ENCODE results near the gene CALCB. TPM values are rescaled to one million over a fixed set of nuclear protein-coding genes. Genes with fewer than 3 reads are reported as not detected.

CALCB gene
- total and polyA plus RNA-seq, 2 of the 8 experiments (the other 6 are each of a cell fraction or from before 2014, with no cell fraction given), result 3.7 to 4.2 TPM

- DNase-seq (ENCODE audit: low read depth in 1 of 2, low spot score in 2 of 2) (no peak), FAIRE-seq (no peak)
- no peaks in the 10 kb centered on the region for H3K79me1 ChIP-seq (ENCODE audit: low read depth, low read length)
- no peak overlapping the region for H2BK120ac ChIP-seq (replicated peaks; ENCODE audit: low read depth, low read length)
- H2AFZ ChIP-seq (ENCODE audit: low read length), result no peak overlapping the region
- POLR2A ChIA-PET (ENCODE audit: partially characterized antibody), result no interaction called here
- no peak overlapping the region for H2BK20ac ChIP-seq (ENCODE audit: low read length)
- H2BK12ac ChIP-seq (ENCODE audit: low read depth, low read length), result no peak overlapping the region
- peaks cover 0 to 4% (median 2%) of the 10 kb centered on the region in 4 experiments; a peak in 3 of 7 replicates for H3K4me1 ChIP-seq (replicated peaks in 1 of 4; ENCODE audit: control insufficient read depth in 3 of 4, insufficient read depth in 4 of 4, low read length in 3 of 4)
- no peak overlapping the region for H3K4ac ChIP-seq (replicated peaks; ENCODE audit: insufficient read length, low read depth, low read length)
- no peak overlapping the region for H3K4me3 ChIP-seq (ENCODE audit: extremely low read depth in 1 of 4, insufficient read depth in 2 of 4, low read depth in 3 of 4, low read length in 4 of 4)
- H4K20me1 ChIP-seq (replicated peaks in 1 of 2; ENCODE audit: control insufficient read depth in 1 of 2, insufficient read depth in 2 of 2, low read length in 2 of 2), result no peaks in the 10 kb centered on the region
- WGBS, 2 experiments (ENCODE audit: extremely low coverage in 1 of 2, insufficient coverage in 1 of 2, insufficient read length in 1 of 2, insufficient replicate concordance in 2 of 2, low coverage in 1 of 2, low lambda C conversion rate in 2 of 2, missing lambda C conversion rate in 1 of 2), result 91% methylated on average over 30 of the region's 32 CpGs; no CpG with 5 or more reads in 1 of the 2 experiments
- no peak overlapping the region for H2BK15ac ChIP-seq (ENCODE audit: low read length)
- no peak overlapping the region for H3K27ac ChIP-seq (ENCODE audit: low read depth, low read length)
- H3K14ac ChIP-seq (ENCODE audit: insufficient read length), result no peak overlapping the region
- peaks cover 6 to 8% of the 10 kb centered on the region in 2 experiments; a peak in 2 of 4 replicates for H3K9me3 ChIP-seq (ENCODE audit: insufficient read depth in 2 of 2, low read depth in 1 of 2, low read length in 1 of 2)
- H4K5ac ChIP-seq (ENCODE audit: insufficient read length, low read depth, low read length), result no peak overlapping the region
- H3K18ac ChIP-seq (ENCODE audit: extremely low read depth, low read length), result no peak overlapping the region
- no peak overlapping the region for H2AK5ac ChIP-seq (ENCODE audit: low read depth, low read length)
- H3K79me2 ChIP-seq (ENCODE audit: control insufficient read depth in 1 of 2, insufficient read depth in 2 of 2, low read length in 2 of 2), result no peaks in the 10 kb centered on the region
- H3K4me2 ChIP-seq (ENCODE audit: insufficient read depth in 1 of 2, low read depth in 2 of 2, low read length in 2 of 2), result no peak overlapping the region
- no peaks in the 10 kb centered on the region for H3K36me3 ChIP-seq (ENCODE audit: control insufficient read depth in 2 of 4, insufficient read depth in 4 of 4, low read length in 3 of 4)
- no peak for TF ChIP-seq GTF2F1 (IDR thresholded peaks at IDR 0.05; ENCODE audit: borderline replicate concordance, low read depth, low read length)
- TF ChIP-seq CREB1 (IDR thresholded peaks at IDR 0.05), result no peak
- TF ChIP-seq MAFK (IDR thresholded peaks at IDR 0.05; ENCODE audit: low read depth, low read length), result no peak
- no peak for TF ChIP-seq NRF1 (IDR thresholded peaks at IDR 0.05; ENCODE audit: low read depth, low read length)
- no peak for TF ChIP-seq EP300 (IDR thresholded peaks at IDR 0.05; ENCODE audit: borderline replicate concordance in 1 of 2, low read depth in 2 of 2, low read length in 2 of 2)
- no peak for TF ChIP-seq TCF12 (IDR thresholded peaks at IDR 0.05; ENCODE audit: low read depth, low read length)
- no peak for TF ChIP-seq SP2 (IDR thresholded peaks at IDR 0.05; ENCODE audit: low read length)
- no peak for TF ChIP-seq CHD2 (IDR thresholded peaks at IDR 0.05; ENCODE audit: low read length)
- H3K23ac ChIP-seq (ENCODE audit: insufficient read length), result no peak overlapping the region
- no peak overlapping the region for H3K56ac ChIP-seq (replicated peaks; ENCODE audit: insufficient read length, low read depth, low read length)
- no peak overlapping the region for H3K9ac ChIP-seq (replicated peaks in 1 of 4; ENCODE audit: extremely low read depth in 1 of 4, low read depth in 3 of 4, low read length in 3 of 4)
- H2BK5ac ChIP-seq (ENCODE audit: low read depth, low read length), result no peak overlapping the region
- H3K27me3 ChIP-seq (replicated peaks in 1 of 4; ENCODE audit: control insufficient read depth in 3 of 4, extremely low read depth in 1 of 4, insufficient read depth in 3 of 4, low read length in 3 of 4), result peaks cover 4 to 24% (median 20%) of the 10 kb centered on the region in 4 experiments
- CTCF ChIA-PET (ENCODE audit: partially characterized antibody), result interaction anchor here (1.2 to 7.1 kb wide), 5 partner anchors 23 to 97 kb away, joined by 3 to 83 read pairs (median 4); partner anchors contain the start of gene CALCA
- no peak overlapping the region; the same call in 1 of the 2 replicates for H4K8ac ChIP-seq (ENCODE audit: extremely low read depth, insufficient read depth, low read length)
- no peak overlapping the region for H4K91ac ChIP-seq (replicated peaks; ENCODE audit: insufficient read length, low read length)
- peaks cover 10% of the 10 kb centered on the region; the same call in 1 of the 2 replicates for H3K23me2 ChIP-seq (ENCODE audit: low read depth, low read length)
Observed at GRCh38 chr11:15071556-15072255, 1.7 kb upstream of the CALCB start.
